ENCODE results near the gene EVA1A.

Gene EVA1A

DNA sequence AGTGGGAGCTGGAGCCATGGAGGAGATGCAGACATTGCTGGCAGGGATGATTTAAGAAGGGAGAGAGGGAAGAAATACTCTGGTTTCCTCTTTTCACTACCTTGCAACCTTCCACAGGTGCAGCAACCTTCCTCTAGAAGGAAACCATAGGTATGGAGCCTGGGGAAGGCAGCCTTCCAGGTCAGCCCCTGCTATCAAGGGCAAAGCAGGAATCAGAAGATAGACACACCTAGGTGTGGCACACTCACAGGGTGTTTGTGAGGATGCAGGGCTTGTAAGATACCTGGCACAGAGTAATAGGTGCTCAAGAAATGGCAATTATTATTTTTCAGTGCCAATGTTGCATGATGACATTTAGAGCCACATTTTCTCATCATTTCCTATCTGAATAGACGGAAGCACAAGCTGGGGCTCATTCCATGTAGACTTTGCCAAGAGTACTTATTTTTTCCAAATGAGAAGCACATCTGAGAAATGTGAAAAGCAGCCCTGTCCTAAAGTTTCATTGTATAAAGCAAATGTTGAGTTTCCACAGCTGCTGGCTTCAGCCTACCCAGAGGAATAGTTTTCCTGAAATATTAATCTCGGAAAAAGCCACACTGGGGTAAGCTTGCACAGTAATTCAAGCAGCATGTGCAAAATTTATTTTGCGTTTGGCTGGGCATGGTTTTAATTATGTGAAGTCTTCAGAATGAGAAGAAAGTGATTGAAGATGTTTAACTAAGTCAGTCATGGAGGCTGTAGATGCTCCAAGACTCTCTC lies 20.6 kb downstream of the EVA1A start:
- DNase-seq = no peak

DNA sequence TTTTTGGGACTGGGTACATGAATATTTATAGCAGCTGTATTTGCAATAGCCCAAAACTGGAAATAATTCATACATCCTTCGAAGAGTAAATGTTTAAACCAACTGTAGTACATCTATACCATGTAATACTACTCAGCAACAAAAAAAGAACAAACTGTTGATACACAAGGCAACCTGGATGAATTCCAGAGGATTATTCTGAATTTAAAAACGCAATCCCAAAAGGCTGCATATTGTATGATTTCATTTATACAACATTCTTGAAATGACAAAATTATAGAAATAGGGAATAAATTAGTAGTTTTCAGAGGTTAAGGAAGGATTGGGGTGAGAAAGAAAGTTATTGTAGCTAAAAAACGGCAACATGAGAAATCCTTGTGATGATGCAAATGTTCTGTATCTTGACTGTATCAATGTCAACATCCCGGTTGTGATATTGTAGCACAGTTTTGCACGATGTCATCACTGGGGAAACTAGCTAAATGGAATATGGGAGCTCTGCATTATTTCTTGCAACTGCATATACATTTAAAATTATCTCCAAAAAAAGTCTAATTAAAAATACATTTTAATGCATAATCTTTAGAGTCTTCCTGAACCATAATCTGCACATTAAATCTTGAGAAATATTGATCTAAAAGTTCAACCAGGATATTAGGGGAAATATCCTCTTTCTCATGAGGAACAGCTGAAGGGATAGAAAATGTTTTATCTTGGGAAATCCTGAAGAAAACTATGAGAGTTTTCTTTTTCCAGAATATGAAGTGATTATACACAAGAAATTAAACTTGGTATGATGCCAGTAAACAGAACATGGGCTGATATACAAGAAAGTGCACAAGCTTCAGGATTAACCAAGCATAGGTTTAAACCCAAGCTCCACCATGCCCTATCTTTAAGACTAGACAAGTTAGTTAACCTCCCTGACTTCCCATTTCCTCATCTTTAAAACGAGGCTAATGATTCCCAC lies 21.9 kb downstream of the EVA1A start:
- DNase-seq = no peak

DNA sequence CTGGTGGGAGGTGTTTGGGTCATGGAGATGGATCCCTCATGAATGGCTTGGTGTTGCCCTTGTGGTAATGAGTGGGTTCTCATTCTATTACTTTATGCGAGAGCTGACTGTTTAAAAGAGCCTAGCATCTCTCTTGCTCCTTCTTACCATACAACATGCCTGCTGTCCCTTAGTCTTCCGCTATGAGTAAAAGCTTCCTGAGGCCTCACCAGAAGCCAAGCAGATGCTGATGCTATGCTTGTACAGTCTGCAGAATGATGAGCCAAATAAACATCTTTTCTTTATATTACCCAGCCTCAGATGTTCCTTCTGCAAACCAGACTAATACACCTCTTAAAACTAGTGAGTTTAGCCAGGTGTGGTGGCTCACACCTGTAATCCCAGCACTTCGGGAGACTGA lies 23.1 kb downstream of the EVA1A start:
- no peak for DNase-seq

DNA sequence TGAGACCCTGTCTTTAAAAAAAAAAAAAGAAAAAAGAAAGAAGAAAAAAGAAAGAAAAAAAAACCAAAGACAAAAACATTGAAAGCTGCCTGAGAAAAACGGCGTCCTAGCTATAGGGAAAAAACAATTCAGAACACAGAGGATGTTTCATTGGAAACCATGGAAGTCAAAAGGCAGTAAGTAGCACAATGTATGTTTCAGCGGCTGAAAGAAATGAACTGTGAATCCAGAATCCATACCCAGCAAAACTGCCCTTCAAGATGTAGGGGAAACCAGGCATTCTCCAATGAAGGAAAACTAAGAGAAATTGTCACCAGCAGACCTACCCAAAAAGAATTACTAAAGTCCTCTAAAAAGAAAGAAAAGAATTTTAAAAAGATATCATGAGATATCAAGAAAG lies 27.6 kb downstream of the EVA1A start:
- DNase-seq = no peak

DNA sequence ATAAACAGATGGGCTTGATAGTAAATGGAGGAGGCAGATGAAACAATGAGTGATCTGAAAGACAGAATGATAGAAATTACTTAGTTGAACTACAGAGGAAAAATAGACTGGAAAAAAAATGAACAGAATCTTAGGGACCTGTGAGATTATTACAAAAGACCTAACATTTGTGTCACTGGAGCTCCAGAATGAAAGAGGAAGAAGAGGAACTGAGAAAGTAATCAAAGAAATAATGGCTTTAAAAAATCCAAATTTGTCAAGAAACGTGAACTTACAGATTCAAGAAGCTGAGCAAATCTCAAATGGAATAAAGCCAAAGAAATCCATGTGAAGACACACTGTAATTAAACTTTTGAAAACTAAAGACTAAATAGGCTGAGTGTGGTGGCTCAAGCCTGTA lies 28.3 kb downstream of the EVA1A start:
- no peak for DNase-seq

DNA sequence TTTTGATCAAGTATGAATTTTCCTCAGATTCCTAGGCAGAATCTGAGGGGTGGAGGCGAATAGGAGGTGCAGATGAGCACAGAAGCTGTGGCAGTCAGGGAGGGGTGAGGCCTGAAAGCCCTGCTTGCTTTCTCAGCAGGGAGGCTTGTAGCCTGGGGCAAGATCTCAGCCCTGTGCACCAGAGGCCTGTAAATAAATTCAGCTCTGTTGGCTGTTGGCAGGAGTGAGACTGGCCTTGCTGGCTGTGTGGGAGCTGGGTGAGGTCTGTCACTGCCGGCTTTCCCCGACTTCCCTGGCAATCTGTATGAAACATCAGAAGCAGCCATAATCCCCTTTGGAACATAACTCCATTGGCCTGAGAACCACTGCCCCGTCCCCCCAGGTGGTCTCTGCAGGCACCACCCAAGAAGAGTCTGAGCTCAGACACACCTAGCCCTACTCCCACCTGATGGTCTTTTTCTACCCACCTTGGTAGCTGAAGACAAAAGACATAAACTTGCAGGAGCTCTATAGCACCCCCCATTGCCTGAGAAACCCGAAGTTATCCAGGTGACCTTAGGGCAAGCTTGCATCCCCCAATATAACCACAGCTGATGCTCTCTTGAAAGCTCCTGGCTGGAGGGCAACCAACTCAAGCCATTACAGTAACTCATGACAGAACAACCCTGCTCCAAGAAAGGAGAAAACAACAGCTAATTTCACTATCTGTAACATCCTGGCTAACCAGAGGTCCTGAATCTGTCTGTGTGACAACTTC lies 32.3 kb downstream of the EVA1A start:
- no peak for DNase-seq

DNA sequence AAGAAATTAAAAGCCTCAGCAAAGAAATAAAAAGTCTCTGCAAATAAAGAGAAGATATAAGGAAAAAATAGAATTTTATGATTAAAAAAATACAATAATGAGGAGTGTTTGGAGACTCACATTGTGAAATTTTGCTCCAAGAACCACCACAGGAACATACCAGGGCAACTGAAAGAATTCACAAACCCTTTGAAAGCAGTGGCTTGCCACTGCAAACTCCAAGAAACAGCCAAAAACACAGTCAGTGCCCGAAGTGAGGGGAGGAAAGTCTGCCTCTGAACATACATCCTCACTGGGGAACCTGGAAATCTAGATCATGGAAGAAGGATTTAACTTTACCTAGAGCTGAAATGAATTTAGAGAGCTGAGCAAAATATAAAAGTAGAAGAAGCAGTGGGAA lies 33.1 kb downstream of the EVA1A start:
- no peak for DNase-seq

DNA sequence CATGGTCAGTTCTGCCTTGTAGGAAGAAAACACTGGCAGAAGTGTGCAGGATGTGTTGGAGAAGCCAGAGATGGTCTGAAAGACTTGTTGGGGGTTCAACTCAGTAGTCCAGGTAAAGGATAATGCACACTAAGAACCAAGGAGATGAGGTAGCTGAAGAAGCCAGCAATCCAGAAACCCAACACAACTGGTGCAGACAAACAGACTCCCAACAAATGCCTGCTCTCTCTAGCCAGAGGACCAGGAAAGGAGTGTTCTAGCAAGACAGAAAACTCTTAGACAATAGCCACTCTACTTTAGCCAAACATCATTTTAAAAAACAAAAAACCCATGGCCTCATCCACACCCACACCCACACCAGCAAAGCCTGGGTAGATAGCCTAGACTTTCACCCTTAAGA lies 33.9 kb downstream of the EVA1A start:
- no peak for DNase-seq

DNA sequence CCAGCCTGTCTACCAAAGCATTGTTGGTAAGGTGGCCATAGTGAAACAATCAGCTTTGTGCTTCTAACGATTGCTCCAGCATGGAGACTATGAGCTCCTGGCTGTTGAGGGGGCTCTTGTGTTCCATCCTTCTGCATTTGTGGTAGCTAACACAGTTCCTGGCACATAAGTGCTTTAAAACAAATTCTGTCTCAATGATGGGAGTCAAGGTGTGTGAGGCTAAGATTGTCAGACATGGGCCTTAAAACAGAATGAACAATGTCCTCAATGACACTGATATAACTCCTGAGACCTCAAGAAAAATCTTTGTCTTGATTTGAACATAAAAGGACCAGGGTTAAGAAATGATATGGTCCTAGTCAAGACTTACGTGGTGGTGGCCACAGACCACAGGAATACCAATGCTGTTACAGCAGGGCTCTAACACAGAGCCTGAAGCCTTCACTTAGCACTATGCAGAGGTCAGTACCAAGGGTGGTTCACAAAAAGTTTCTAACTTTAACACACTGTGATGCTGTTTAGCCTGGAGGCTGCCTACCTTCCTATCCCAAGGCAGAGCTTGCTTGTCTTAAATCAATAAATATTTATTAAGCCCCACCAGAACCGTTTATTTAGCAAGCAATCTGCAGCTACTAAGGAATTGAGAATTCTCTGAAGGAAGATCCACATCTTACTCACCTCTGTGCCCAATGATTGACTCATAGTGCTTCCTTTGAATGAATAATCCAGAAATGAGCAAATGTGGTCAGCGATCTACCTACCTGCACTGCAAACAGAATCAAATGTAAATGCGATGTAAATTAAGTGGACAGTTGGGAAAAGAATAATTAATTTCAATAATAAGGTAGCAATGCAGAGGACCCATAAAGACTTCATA lies 35.1 kb downstream of the EVA1A start:
- DNase-seq = peak; percentile 61

DNA sequence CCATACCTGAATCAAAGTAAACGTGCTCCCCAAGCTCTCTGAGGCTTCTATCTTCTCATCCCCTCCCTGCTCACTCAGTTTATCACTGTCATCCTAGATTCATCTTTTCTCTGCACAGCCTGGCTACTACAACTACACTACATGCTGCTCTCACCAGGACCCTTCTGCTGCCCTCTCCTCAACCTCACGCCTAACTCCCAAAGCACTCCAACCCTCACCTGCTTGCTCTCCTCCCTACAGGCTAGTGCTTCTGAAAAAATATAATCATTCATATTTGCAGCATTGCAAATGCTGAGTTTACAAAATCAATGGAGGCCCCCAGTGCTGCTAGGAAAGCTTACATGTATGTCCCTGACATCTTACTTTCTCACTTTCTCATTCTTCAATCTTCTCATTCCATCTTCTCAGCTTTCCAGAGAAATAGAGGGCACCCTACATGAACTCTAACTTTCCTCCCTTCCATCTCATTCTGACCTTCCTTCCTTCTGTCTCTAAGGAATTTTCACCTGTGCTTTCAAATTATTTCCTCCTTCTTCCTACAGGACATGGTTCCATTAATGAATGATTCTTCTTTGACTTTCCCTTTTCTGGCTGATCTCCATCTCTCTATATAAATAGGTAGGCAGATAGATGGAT lies 36.3 kb downstream of the EVA1A start:
- no peak for DNase-seq

DNA sequence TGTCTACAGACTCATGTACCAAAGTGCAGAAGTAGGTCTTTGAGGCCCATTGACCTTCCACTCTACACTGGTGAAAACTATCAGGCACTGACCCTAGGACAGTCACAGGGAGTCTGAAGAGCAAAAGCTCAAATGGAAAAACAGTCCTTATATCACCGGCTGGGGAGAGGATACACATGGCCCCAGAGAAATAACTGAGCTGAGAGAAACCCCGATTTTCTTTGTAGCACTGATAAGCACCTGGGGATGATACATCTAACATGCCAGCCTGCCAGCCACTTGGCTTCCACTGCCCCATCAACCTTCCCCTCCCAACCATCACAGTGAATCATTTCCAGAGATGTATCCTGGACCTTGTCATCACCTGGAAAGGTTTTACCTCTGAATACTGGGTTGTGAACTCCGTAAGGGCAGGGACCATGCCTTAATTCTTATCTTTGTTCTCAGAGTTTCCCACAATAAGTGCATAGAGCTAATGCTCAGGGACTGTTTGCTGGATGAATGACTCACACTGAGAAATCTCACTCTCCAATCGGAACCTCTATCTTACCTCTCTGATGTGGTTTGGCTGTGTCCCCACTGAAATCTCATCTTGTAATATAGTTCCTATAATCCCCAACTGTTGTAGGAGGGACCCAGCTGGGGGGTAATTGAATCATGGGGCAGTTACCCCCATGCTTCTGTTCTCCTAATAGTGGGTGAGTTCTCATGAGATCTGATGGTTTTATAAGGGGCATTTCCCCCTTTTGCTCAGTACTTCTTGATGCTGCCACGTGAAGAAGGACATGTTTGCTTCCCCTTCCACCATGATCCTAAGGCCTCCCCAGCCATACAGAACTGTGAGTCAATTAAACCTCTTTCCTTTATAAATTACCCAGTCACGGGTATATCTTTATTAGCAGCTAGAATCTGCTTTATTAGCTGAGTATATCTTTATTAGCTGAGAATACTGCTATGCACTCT lies 37.1 kb downstream of the EVA1A start:
- peak; percentile 88 for DNase-seq

DNA sequence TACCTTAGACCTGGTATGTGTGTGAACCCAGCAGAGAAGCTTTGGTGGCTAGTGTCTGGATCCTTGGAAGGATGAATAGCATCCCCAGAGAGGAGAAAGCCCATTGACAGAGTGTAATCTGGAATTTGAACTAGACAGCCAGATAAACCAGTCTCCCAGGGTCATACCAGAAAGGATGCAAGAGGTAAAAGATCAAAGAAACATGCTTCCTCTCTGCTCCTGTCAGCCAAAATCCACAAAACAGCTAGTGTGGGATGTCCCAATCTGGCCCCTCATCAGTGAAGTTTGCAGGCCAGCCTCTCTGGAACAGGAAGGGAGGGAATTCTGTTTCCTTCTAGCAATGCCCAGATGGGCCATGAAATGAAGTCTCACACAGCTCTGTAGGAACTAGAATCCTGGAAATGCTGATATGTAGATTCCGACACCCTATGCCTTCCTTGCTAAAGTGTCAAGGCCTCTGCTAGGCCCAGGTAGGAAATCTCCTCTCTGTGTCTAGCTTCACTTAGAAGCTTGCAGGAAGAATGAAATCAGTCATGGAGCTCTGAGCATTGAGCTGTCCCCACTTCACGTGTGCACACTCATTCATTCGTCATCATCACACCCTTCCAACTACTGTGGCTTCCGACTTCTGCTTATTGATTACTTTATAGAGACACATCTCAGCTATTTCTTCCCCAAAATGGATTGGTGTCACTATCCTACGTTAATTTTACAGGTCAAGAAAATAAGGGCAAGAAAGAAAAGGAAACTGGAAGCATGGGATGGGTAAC lies 38.0 kb downstream of the EVA1A start:
- DNase-seq = no peak

DNA sequence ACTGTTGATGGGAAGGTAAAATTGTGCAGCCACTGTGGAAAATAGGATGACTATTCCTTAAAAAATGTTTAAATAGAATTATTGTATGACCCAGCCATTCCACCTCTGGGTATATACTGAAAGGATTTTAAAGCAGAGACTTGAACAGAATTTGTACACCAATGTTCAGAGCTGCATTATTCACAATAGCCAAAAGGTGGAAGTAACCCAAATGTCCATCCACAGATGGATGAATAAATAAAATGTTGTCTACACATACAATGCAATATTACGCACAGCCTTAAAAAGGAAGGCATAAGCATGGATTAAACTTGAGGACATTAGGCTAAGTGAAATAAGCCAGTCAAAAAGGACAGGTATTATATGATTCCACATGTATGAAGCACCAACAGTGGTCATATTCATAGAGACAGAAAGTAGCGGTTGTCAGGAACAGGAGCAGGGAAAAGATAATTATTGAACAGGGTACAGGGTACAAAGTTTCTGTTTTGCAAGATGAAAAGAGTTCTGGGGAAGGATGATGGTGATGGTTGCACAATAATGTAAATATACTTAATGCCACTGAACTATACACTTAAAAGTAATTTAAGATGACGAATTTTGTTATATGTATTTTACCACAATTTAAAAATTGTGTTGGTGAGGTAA lies 39.4 kb downstream of the EVA1A start:
- DNase-seq = no peak

DNA sequence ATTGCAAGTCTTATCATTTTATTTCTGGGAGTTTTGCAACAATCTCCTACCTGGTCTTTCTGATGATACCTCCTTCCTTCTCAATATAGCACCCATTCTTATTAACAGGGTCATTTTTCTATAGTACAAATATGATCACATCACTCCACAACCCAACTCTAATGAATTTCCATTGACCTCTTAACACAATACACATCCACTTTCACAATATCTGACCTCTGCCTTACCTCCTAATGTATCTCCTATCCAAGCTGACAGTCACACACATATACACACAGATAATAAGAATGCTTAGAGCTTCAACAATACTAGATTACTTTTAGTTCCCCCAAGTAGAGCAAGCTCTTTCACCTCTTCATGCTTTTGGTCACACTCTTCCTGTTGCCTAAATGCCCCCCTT lies 40.9 kb downstream of the EVA1A start:
- no peak for DNase-seq

DNA sequence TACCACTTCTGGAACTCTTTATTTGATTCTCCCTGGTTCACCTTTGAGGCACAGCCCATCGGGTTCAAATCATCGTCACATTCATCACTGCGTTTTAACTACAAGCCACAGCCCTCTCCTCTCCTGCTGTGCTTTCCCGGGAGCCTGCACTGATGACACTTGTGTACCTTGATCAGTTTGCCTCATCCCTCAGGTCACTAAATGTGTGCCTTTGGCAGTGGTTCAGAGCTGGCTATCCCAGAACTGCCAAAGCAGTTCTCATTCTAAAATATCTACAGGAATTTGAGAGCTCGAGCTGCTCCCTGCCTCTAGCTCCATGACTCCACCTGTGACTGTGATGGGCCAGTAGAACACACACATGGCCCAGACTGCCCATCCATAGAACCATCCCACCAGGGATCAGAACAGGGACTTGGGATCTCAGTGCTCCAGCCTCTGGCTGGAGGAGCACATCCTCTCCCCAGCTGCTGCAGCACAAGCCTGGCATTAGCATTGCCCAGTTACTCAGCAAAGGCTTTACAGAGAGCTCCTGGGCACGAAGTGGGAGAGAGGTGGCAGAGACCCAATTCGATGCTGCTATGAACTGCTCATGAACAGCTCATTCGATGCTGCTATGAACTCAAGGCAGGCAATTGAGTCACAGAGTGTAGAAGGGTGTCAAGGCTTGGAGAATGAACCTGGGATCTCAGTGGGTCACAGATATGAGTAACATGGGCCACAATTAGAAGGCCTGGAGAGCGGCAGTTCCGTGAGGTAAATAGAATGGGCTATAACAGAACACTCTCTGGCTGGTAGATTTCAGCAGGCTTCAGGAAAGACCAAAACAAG lies 41.9 kb downstream of the EVA1A start:
- DNase-seq = no peak

DNA sequence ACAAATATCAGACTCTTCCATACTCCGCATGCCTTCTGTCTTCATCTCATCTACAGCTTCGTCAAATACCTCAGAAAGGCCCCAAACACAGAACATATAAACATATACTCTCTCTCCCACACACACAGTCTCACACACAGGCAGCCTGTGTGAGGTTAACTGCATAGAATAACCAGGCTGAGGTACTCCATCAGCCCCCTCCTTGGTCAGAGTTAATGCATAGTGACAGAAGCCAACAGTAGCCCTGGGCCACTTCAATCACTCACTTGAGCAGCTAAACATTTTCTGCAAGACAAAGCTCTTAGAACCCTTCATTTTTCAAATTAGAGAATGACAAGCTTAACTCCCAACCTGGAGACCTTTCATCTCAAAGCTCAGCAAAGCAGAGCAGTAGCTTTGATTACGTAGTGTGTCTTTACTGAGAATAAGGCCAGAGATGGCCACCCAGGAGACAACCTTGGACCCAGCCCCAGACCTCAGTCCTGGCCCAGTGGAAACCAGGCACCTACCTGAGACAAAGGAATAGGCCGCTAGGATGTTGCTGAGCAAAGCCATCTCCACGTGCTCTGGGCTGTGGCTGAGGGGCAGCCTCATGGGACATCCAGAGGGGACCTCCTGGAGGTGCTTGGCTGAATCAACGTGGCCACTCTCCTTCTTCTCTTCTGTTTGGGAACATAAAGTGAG lies 43.0 kb downstream of the EVA1A start:
- DNase-seq = no peak

Data from kidney glomerular epithelial cell (primary cell).